DOHH2 (cell line): ENCODE results near the gene ZSCAN5A.
"Not testable (repeated sequence)": the region's sequence is repeated elsewhere in the genome, so short reads cannot be mapped to it uniquely, and the experiment has no call there.

Experiments used
- H3F3A ChIP-seq: fragments of 200-600 bp; sonication (generic), shearing (Covaris generic); 2 replicates; pipeline ENCODE4 v1.6.0; 2016; ENCODE audit warnings: antibody characterized with exemption, mild to moderate bottlenecking; ENCODE audit not compliant: control insufficient read depth, insufficient read depth
- H3K27ac ChIP-seq: fragments of 200-600 bp; sonication (generic); 2 replicates; pipeline ENCODE4 v1.5.1; 2014; ENCODE audit warnings: low read depth, mild to moderate bottlenecking, low read length, moderate library complexity
- H3K27me3 ChIP-seq: fragments of 200-600 bp; sonication (generic); 2 replicates; pipeline ENCODE4 v1.6.1; 2014; ENCODE audit warnings: mild to moderate bottlenecking, low read length, mixed read lengths; ENCODE audit not compliant: control insufficient read depth
- H3K36me3 ChIP-seq: fragments of 200-600 bp; sonication (generic); 2 replicates; pipeline ENCODE4 v1.6.1; 2014; ENCODE audit warnings: mild to moderate bottlenecking, low read length, moderate library complexity, mixed read lengths; ENCODE audit not compliant: control insufficient read depth
- H3K4me1 ChIP-seq: fragments of 200-600 bp; sonication (generic); 2 replicates; pipeline ENCODE4 v1.6.1; 2014; ENCODE audit warnings: mild to moderate bottlenecking, low read length, mixed read lengths; ENCODE audit not compliant: control insufficient read depth
- H3K4me2 ChIP-seq: fragments of 200-600 bp; sonication (generic); 2 replicates; pipeline ENCODE4 v1.6.0; 2014; ENCODE audit warnings: mild to moderate bottlenecking, low read length, moderate library complexity
- H3K4me3 ChIP-seq: fragments of 200-600 bp; sonication (generic); 2 replicates; pipeline ENCODE4 v1.5.1; 2014; ENCODE audit warnings: mild to moderate bottlenecking, low read length, mixed read lengths
- H3K79me2 ChIP-seq: fragments of 200-600 bp; sonication (generic); 2 replicates; pipeline ENCODE4 v1.6.1; 2014; ENCODE audit warnings: mild to moderate bottlenecking, low read length, mixed read lengths; ENCODE audit not compliant: control insufficient read depth
- H3K9me2 ChIP-seq: fragments of 200-600 bp; sonication (generic); replicated peaks from 2 replicates; pipeline ENCODE4 v1.6.1; 2014; ENCODE audit warnings: mild to moderate bottlenecking, low read length, mixed read lengths; ENCODE audit not compliant: control insufficient read depth
- H3K9me3 ChIP-seq: fragments of 200-600 bp; sonication (generic); 2 replicates; pipeline ENCODE4 v1.6.1; 2014; ENCODE audit warnings: antibody characterized with exemption, low read length, mixed read lengths; ENCODE audit not compliant: control insufficient read depth, insufficient read depth
- H4K20me1 ChIP-seq: fragments of 200-600 bp; sonication (generic); 2 replicates; pipeline ENCODE4 v1.6.0; 2014; ENCODE audit warnings: low read depth, mild to moderate bottlenecking, antibody characterized with exemption, low read length, moderate library complexity; ENCODE audit not compliant: control insufficient read depth, insufficient read depth
- CTCF ChIP-seq: fragments of 200-600 bp; sonication (generic); IDR thresholded peaks from one replicate; pipeline ENCODE4 v1.5.1; 2014; ENCODE audit warnings: antibody characterized with exemption, mild to moderate bottlenecking, low read depth, low read length; ENCODE audit not compliant: poor library complexity, severe bottlenecking
- EZH2phosphoT487 ChIP-seq: fragments of 200-600 bp; sonication (generic); IDR thresholded peaks from 2 replicates; pipeline ENCODE4 v1.6.1; 2017; ENCODE audit warnings: borderline replicate concordance, mild to moderate bottlenecking, antibody characterized with exemption, low read length, moderate library complexity, mixed read lengths

The ZSCAN5A gene

GRCh38 chr19:56223481-56223880, 91.2 kb downstream of the ZSCAN5A start:
- no peaks in the 10 kb centered on the region for H3K4me1 ChIP-seq
- H3K4me3 ChIP-seq: no peak overlapping the region
- no peaks in the 10 kb centered on the region for H3F3A ChIP-seq
- H3K9me2 ChIP-seq: no peaks in the 10 kb centered on the region
- TF ChIP-seq CTCF (no peak), EZH2phosphoT487 (no peak)
- H3K27ac ChIP-seq: no peak overlapping the region
- no peaks in the 10 kb centered on the region for H3K79me2 ChIP-seq
- no peaks in the 10 kb centered on the region for H3K9me3 ChIP-seq
- no peaks in the 10 kb centered on the region for H3K36me3 ChIP-seq
- no peak overlapping the region for H3K4me2 ChIP-seq
- H4K20me1 ChIP-seq: no peaks in the 10 kb centered on the region
- no peaks in the 10 kb centered on the region for H3K27me3 ChIP-seq

- Histone ChIP-seq H3K4me1 (no peaks in the 10 kb centered on the region), H3K79me2 (no peaks in the 10 kb centered on the region), H3K27ac (no peak overlapping the region), H3K9me3 (no peaks in the 10 kb centered on the region), H3K4me3 (no peak overlapping the region), H4K20me1 (no peaks in the 10 kb centered on the region), H3K4me2 (no peak overlapping the region), H3K36me3 (no peaks in the 10 kb centered on the region), H3K9me2 (no peaks in the 10 kb centered on the region), H3K27me3 (no peaks in the 10 kb centered on the region), H3F3A (no peaks in the 10 kb centered on the region)
- TF ChIP-seq CTCF (no peak), EZH2phosphoT487 (no peak)
These were observed 91.7 kb downstream of the ZSCAN5A start for GRCh38 chr19:56222901-56223300.

GRCh38 chr19:56221851-56222250, 92.8 kb downstream of the ZSCAN5A start:
- Histone ChIP-seq H3K4me2 (no peak overlapping the region), H3K27ac (no peak overlapping the region), H3K79me2 (no peaks in the 10 kb centered on the region), H3K4me1 (no peaks in the 10 kb centered on the region), H3K36me3 (no peaks in the 10 kb centered on the region), H3K9me2 (no peaks in the 10 kb centered on the region), H3K4me3 (no peak overlapping the region), H4K20me1 (no peaks in the 10 kb centered on the region), H3K9me3 (no peaks in the 10 kb centered on the region), H3F3A (no peaks in the 10 kb centered on the region), H3K27me3 (no peaks in the 10 kb centered on the region)
- no peak for TF ChIP-seq EZH2phosphoT487
- TF ChIP-seq CTCF: peak; percentile 1

GRCh38 chr19:56221442-56221841, 93.2 kb downstream of the ZSCAN5A start:
- not testable (repeated sequence) for H3K27me3 ChIP-seq, H3K4me3 ChIP-seq, H3K4me2 ChIP-seq, H3K36me3 ChIP-seq, H3F3A ChIP-seq, H4K20me1 ChIP-seq, H3K9me2 ChIP-seq, H3K9me3 ChIP-seq, H3K27ac ChIP-seq, H3K79me2 ChIP-seq, H3K4me1 ChIP-seq
- peak; percentile 41 for TF ChIP-seq CTCF
